ELR (cell line): Measurements from ENCODE around the gene SNF8.

Source experiments
- DNase-seq: peaks from one replicate; pipeline ENCODE4 v3.0.0-alpha.2; 2015; ENCODE audit warnings: low read depth

Gene SNF8

DNA sequence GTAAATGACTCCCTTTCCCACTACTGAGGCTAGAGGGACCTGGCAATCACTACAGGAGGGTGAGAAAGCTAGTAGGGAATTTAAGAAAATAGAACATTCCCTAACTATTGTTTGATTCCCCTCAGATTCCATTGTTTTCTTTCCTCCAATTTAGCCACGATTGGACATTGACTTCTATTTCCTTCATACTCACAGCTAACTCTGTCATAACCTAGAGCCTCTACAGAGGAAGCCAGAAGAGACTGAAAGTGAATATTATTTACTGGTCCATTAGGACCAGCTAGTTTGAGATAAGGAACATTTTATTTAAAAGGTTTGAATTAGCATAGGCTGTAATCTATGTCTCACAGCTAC, 14.9 kb downstream of the SNF8 start:
- no peak for DNase-seq

DNA sequence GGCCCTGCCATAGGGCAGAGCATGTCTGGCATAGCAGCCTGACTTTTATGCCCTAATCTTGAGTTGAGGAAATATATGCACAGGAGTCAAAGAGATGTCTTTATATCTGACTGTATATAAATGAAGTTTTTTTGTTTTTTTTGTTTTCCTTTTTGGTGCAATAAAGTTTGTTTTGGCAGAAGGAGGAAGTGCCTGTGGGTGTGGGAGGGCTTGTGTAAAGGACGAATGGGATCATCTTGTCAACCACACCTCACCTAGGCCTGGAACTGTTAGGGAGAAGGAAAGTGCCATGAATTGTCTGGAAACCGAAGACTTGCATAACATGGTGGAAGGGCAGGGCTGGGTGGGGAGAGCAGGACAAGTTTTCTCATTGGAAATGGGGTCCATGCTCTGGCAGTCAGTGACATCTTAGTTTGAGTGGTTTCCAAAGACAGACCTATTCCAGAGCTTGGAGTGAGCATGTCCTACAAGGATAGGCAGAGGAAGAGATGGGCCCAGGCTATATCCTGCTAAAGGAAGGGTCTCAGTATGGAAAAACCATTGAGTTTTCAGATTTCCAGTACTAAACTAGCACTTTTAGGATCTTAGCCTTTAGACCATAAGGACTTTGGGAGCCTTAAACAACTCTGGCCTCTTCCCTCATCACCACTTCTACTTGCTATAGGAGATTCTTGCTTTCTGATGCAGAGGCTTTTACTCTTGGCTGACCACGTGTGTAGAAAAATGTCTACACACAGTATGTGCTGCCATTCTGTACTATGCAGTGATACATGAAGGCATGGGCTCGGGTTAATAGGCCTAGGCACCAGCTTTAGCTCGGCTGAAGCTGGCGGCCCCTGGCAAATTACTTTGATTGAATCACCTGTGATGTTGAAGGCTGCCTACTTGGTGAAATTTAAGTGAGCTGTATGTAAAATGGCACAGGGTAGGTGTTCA, 15.5 kb downstream of the SNF8 start:
- DNase-seq, result no peak

GRCh38 chr17:48927978-48928745, 16.5 kb downstream of the SNF8 start:
- no peak for DNase-seq

DNA sequence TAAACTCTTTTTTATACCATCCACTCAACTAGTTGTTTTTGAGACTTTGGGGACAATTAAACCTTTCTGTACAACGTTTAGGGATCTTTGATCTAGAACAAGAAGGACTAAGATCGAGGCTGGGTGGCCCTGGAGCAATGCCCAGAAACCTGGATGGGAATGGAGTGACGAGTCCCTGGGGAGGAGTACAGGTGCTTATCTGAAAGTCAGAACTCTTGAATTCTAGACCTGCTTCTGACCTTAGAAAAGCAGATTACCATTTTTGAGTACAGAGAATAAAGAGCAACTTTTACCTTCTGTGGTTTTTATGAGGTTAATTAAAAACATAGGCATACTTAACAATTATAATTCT, 18.7 kb downstream of the SNF8 start:
- DNase-seq, result no peak

DNA sequence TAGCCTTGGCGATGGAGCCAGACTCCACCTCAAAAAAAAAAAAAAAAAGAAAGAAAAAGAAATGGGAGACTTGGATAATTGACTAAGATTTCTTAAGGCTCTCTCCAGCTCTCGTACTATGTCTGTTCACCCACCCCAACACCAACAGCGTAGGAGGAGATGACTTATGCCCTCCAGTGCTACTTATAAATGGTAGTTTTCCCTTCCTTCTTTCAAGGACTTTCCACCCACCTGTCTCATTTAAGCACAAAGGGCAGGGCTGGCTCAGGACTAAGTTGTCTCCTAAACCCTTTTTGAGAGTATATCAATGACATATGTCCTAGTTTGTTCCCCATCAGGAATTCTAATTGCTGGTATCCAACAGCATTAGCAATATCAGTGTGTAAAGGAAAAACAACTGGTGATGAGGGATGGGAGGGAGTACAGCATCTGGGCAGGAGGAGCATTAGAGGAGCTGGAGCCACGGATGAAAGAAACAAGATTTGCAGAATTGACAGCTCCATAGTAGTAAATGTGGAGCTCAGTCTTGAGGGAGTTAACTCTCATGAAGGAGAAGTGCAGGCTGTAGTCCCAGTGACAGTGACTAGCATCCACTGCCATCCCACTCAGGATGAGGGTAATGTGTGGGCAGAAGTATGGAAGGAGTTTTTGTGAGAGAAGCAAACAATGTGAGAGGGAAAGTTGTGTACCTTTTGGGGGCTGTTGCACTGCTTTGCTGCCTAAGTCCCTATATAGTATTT, 19.2 kb downstream of the SNF8 start:
- DNase-seq, result no peak

- peak; percentile 98 for DNase-seq
Measured at GRCh38 chr17:48915459-48916282, 29.0 kb downstream of the SNF8 start.

DNA sequence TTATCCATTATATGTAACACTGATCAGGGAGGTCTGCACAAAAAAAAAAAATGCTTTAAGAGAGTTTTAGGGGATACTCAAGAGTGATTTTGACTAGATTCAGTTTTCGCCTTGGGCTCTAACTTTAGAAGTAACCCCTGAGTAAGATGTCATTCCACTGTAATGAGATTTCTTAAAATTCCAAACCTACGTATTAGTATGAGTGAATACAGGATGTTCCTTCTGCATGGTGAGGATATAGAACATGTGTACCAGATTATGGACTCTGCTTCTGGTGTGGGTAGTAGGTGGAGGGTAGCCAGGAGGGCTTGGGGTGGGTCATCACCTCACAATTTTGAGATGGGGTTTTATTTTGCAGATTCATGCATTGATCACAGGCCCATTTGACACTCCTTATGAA, 32.2 kb downstream of the SNF8 start:
- DNase-seq, result no peak

DNA sequence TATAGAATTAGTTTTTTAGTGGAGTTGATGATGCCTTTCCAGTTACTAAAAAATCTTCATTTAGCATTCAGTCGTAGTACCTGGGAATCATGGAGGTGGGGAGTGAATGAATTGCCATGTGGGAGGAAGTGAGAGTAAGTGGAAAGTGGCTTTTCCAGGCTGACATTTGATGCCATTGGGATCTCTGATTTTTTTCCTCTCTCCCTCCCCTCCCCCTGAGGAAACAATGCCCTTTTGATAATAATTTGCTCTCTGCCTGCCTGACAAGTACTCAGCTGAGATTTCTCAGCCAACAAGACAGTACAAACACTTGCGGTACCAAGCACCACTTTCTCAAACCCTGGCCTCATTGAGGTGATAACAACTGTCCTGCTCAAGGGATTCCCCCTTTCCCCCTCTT, 34.3 kb downstream of the SNF8 start:
- DNase-seq, result no peak

GRCh38 chr17:48909783-48910182, 34.9 kb downstream of the SNF8 start:
- DNase-seq, result peak; percentile 36

DNA sequence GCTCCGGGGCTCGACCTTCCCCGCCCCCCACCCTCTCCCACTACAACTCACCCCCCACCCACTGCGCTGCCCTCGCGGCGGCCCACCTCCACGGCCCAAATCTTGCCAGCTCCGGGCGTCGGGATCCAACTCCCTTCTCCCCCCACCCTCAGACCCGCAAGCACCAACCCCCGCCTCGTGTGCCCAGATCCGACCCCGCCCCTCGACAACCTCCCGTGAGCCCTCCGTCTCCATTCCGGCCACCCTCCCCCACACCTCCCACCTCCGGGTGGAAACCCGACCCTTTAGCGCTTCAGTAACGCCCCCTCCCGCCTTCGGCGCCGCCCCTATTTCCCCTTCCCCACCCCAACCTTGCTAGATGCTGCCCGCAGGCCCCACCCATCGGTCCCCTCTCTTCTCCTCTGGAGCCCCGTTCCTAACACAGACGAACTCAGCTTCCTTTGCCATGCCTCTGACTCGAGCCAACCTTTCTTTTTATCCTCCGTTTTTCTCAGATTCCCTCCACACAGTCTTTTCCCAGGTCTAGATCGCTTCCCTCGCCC, 35.7 kb downstream of the SNF8 start:
- peak; percentile 94 for DNase-seq

DNA sequence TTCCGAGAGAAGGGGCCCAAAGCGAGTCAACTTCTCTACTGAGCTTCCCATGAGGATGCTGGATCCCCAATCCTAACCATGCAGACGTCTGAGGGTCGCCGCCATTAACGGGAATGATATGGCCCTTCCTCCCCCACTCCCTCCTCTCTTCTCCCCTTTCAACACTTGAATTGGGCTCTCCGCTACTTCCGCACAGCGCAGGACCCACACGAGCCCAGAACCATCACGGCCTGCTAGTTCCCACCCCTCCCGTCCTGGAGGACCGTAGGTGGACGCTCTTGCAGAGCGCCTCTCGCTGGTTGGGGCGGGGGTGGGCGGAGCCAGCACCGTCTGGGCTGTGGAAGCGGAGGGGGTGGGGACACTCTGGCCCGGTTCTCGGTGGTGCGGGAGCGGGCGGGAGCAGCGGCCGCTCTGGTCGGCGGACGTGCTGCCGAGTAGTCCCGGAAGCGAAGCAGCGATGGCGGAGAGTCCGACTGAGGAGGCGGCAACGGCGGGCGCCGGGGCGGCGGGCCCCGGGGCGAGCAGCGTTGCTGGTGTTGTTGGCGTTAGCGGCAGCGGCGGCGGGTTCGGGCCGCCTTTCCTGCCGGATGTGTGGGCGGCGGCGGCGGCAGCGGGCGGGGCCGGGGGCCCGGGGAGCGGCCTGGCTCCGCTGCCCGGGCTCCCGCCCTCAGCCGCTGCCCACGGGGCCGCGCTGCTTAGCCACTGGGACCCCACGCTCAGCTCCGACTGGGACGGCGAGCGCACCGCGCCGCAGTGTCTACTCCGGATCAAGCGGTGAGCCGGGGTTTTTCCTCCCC, 36.4 kb downstream of the SNF8 start, which contains the start of gene UBE2Z:
Gene UBE2Z, plus strand, starts transcription at position 361 of the 797 bp plus-strand sequence. Its CDS starts 97 bp downstream, at position 458.
- DNase-seq, result peak; percentile 97

- peak; percentile 68 for DNase-seq
Measured at GRCh38 chr17:48907713-48908046, 37.0 kb downstream of the SNF8 start.

- DNase-seq, result no peak
Measured at GRCh38 chr17:48905987-48906515, 38.6 kb downstream of the SNF8 start.

DNA sequence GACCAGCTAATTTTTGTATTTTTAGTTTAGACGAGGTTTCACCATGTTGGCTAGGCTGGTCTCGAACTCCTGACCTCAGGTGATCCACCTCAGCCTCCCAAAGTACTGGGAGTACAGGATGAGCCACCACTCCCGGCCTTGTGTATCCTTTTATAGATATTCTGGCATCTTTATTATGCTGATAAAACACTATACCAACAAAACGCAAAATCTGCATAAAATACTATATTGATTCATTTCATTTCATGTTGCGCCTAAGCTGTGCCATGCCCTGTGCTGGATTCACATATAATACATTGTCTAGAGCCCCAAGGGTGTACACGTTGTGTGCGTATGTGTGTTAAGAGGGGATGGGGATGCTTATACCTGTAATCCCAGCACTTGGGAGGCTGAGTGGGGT, 40.2 kb downstream of the SNF8 start:
- no peak for DNase-seq

DNA sequence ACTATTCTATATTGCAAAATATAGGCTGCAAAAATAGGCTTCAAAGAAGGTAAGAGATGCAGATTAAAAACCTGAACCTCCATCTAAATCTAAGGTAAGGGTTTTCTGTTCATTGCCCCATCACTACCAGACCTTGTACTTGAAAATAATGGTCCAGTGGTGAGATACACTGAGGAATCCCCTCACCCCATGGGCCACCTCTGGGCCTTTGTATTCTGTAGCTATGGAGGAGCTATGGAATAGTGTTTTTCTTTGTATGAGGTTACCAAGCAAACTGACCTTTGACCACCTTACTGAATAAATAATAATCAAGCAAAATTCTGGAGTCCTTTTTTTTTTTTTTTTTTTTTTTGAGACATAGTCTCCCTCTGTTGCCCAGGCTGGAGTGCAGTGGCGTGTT, 41.2 kb downstream of the SNF8 start:
- no peak for DNase-seq

DNA sequence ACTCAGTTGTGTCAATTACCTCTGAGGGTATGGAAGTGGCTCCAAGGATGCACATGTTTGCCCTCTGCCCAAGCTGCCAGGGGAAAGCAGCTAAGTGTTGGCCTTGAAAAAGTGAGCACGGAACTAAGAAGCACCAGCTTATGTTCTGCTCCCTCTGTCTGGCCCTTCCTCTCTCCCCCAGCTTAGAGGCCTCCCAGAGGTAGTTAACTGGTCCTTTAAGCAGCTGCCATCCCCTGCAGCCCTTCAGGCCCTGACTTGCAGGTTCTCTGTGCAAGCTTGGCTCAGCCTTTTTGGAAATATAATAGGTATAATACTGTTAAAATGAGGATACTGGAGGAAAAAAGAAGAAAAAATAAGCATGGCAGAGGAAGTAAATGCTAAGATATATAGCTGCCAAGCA, 43.4 kb downstream of the SNF8 start:
- DNase-seq, result no peak

GRCh38 chr17:48894886-48895285, 49.8 kb downstream of the SNF8 start:
- no peak for DNase-seq

GRCh38 chr17:48893646-48894508, 50.8 kb downstream of the SNF8 start:
- DNase-seq, result no peak

- peak; percentile 48 for DNase-seq
Measured at GRCh38 chr17:48892940-48893645, 51.5 kb downstream of the SNF8 start.
